HG03521 (cell line): Measurements from ENCODE around the gene STK11IP.

Source experiments
- ATAC-seq: cut with Tn5 transposase; IDR thresholded peaks from one replicate; pipeline ENCODE4 v1.9.1; 2021; ENCODE audit warnings: mild to moderate bottlenecking, moderate library complexity; ENCODE audit not compliant: unreplicated experiment

STK11IP gene

GRCh38 chr2:219576505-219577388 lies 20.9 kb upstream of the STK11IP start:
- ATAC-seq = no peak

GRCh38 chr2:219578811-219579613 lies 18.6 kb upstream of the STK11IP start:
- ATAC-seq = no peak

GRCh38 chr2:219581346-219581745 lies 16.3 kb upstream of the STK11IP start:
- ATAC-seq = no peak

GRCh38 chr2:219591091-219591490 lies 6.6 kb upstream of the STK11IP start:
- ATAC-seq = no peak

GRCh38 chr2:219592736-219593135 lies 4.9 kb upstream of the STK11IP start:
- no peak for ATAC-seq

- ATAC-seq = no peak
Measured at GRCh38 chr2:219593154-219593553, 4.5 kb upstream of the STK11IP start.

- no peak for ATAC-seq
Measured at GRCh38 chr2:219595256-219595655, 2.4 kb upstream of the STK11IP start.

- ATAC-seq = no peak
Measured at GRCh38 chr2:219596954-219597551, 604 bp upstream of the STK11IP start.

GRCh38 chr2:219598308-219599078 lies 836 bp downstream of the STK11IP start:
- ATAC-seq = no peak

GRCh38 chr2:219603771-219604170 lies 6.1 kb downstream of the STK11IP start:
- no peak for ATAC-seq

- ATAC-seq = no peak
Measured at GRCh38 chr2:219605607-219605954, 7.9 kb downstream of the STK11IP start.

GRCh38 chr2:219607931-219608330 lies 10.3 kb downstream of the STK11IP start:
- no peak for ATAC-seq

- no peak for ATAC-seq
Measured at GRCh38 chr2:219608399-219608964, 10.8 kb downstream of the STK11IP start.

- ATAC-seq = no peak
Measured at GRCh38 chr2:219609149-219609750, 11.6 kb downstream of the STK11IP start.

GRCh38 chr2:219611306-219611705 lies 13.6 kb downstream of the STK11IP start:
- no peak for ATAC-seq

GRCh38 chr2:219611866-219612576 lies 14.4 kb downstream of the STK11IP start:
- no peak for ATAC-seq

- no peak for ATAC-seq
Measured at GRCh38 chr2:219612577-219613286, 15.1 kb downstream of the STK11IP start.

GRCh38 chr2:219613461-219614070 lies 15.9 kb downstream of the STK11IP start:
- no peak for ATAC-seq
